ENCODE data around the gene CHAT.

The CHAT gene

DNA sequence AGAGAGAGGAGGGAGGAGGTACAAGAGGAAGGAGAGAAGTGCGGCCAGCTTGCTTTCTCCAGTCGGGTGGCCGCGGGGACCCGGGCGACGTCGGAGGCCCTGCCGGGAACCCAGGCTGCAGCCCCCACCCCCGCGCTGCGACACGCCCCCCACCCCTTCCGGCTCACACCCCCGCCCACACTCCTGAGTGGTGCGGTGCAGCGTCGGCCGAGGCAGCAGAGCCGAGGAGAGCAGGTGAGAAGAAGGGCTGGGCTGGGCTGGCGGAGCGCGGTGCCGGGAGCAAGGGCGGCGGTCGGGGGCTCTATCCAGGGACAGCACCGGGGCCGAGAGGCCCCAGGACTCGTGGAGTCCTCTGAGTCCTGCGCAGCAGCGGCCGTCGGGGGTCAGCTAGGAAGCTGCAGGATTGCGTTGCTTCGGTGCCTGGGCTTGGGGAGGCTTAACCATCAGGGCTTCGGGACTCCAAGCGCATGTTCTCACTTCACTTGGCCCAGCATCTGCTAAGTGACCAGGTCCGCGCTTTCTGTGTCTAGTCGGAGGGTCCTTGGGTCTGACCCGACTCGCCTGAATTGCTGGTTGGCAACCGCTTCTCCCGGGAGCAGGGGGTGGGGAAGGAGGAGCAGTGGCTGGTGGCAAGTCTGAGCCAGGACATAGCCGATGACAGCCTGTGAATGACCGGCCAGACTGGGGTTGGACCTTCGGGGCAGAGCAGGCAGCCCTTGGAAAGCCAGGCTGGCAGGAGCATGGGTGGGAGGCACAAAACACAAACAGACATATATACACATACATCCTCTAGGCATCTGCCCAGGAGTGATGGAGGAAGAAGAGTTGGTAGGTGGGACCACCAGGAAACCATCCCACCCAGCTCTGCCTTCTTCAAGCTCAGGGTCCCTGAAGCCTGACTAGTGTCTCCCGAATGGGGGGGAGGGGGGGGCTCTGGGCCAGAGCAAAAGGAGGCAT lies 683 bp downstream of the CHAT start:
- peaks cover 41 to 68% (median 60%) of the 10 kb centered on the region in 11 experiments for H3K27me3 ChIP-seq
- TF ChIP-seq Cebpa-rat (IDR thresholded peaks at IDR 0.05), result no peak
- no peak overlapping the region for H3K4me2 ChIP-seq
- no peak overlapping the region for H3K4me3 ChIP-seq
- no peak overlapping the region for H3K27ac ChIP-seq
- peaks cover 31 to 42% (median 39%) of the 10 kb centered on the region in 11 experiments for H3K9me3 ChIP-seq (replicated peaks in 1 of 11)
- no peak overlapping the region for H3K9ac ChIP-seq
- H3K36me3 ChIP-seq, result no peaks in the 10 kb centered on the region
- H4K20me1 ChIP-seq, result no peaks in the 10 kb centered on the region; a peak in 1 of 22 replicates
- H3K4me1 ChIP-seq, result no peaks in the 10 kb centered on the region

DNA sequence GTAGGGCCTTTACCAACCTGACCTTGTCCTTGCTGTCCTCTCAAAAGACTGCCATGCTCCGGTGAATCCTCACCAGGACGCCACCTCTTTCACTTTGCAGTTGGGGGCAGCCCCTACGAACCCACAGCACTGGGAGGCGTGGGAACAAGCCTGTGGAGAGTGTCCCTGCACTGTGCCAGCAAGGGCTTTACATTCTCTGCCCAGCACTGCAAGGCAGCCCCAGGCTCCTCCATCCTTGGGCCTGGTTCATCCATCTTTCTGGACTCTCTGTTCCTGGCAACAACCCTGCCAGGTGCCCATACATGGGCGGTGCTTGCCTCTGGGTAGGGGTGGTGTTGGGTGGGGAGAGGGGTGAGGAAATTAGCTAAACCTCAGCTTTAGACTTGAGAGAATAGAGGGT lies 1.4 kb downstream of the CHAT start:
- Histone ChIP-seq H3K4me3 (no peak overlapping the region), H4K20me1 (no peaks in the 10 kb centered on the region; a peak in 2 of 22 replicates), H3K27me3 (peaks cover 41 to 64% (median 57%) of the 10 kb centered on the region in 11 experiments)

DNA sequence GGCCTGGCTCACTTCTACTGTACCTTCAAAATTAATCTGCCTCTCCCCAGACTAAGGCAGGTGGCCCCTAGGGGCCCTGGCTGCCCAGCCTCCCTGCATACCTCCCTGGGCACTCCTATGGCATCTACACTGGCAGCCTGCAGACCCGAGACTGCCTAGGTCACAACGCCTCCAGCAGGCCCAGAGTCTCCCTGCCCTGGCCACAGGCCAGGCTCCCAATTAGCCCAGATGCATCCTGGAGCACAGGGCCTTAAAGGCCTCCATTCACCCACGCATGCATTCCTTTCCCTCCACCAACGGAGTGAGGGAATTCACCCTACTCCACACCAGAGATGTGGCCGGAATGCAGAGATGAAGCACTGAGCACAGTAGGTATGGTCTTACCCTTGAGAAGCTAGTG lies 1.9 kb downstream of the CHAT start:
- H3K4me3 ChIP-seq, result no peak overlapping the region
- H3K9me3 ChIP-seq (replicated peaks in 1 of 11), result peaks cover 22 to 32% (median 30%) of the 10 kb centered on the region in 11 experiments
- no peaks in the 10 kb centered on the region for H3K4me1 ChIP-seq
- no peak overlapping the region for H3K4me2 ChIP-seq
- TF ChIP-seq Cebpa-rat (IDR thresholded peaks at IDR 0.05), result no peak
- H3K9ac ChIP-seq, result no peak overlapping the region
- H3K27ac ChIP-seq, result no peak overlapping the region
- no peaks in the 10 kb centered on the region for H3K36me3 ChIP-seq
- H4K20me1 ChIP-seq, result peaks cover 0 to 5% (median 0%) of the 10 kb centered on the region in 11 experiments; a peak in 2 of 22 replicates
- H3K27me3 ChIP-seq, result peaks cover 41 to 60% (median 54%) of the 10 kb centered on the region in 11 experiments

More for the DNA sequence above, 1.4 kb downstream of the CHAT start:
- no peaks in the 10 kb centered on the region for H3K36me3 ChIP-seq
- no peak overlapping the region for H3K9ac ChIP-seq
- H3K4me1 ChIP-seq, result no peaks in the 10 kb centered on the region
- no peak for TF ChIP-seq Cebpa-rat (IDR thresholded peaks at IDR 0.05)
- peaks cover 27 to 37% (median 35%) of the 10 kb centered on the region in 11 experiments for H3K9me3 ChIP-seq (replicated peaks in 1 of 11)
- H3K27ac ChIP-seq, result no peak overlapping the region
- no peak overlapping the region for H3K4me2 ChIP-seq

GRCh38 chr10:49616421-49617101 lies 2.7 kb downstream of the CHAT start:
- H4K20me1 ChIP-seq, result peaks cover 0 to 6% (median 0%) of the 10 kb centered on the region in 11 experiments; a peak in 2 of 22 replicates
- no peaks in the 10 kb centered on the region for H3K4me1 ChIP-seq
- TF ChIP-seq Cebpa-rat (IDR thresholded peaks at IDR 0.05), result no peak
- no peak overlapping the region for H3K27ac ChIP-seq
- no peak overlapping the region for H3K9ac ChIP-seq
- peaks cover 41 to 52% (median 47%) of the 10 kb centered on the region in 11 experiments for H3K27me3 ChIP-seq
- no peaks in the 10 kb centered on the region for H3K36me3 ChIP-seq
- peaks cover 14 to 23% (median 22%) of the 10 kb centered on the region in 11 experiments for H3K9me3 ChIP-seq (replicated peaks in 1 of 11)
- H3K4me2 ChIP-seq, result no peak overlapping the region
- H3K4me3 ChIP-seq, result no peak overlapping the region

DNA sequence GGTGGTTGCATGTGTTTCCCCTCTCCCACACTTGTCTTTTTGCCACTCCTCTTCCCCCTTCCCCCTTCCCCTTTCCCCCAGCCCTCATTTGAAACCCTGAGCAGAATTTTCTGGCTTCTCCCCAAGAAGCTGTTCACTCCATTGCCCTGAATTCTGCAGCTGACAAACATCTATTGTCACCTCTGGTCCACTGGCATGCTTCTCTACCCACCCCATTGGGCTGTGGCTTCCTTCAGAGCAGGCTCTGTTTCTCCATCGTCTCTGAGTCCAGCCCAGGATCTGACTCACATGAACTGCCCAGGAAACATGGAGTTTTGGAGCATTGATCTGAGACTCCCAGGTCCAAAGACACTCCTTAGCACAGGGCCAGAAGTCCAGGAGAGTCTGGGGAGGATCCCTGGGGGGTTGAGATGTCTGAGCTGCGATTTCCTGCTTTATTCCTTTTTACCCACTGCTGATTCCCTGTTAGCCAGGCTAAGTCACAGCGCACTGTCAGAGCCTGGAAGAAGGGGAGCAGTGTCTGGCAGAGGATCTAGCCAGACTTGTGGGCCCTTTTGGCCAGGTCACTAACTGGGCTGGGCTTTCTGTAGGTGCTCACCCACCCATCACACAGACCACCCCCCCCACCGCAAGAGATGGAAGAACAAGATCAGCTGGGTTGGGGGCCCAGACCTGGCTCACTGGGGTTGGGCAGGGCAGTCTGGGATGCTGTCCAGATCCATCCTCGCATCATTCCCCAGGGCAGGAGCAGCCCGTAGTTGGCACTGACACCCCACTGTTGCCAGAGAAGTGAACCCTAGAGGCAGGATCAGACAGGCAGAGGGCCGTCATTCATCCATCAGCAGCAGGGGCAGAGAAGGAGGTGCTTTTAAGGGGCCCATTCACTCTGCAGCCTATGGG lies 3.5 kb downstream of the CHAT start:
- peaks cover 0 to 6% (median 0%) of the 10 kb centered on the region in 11 experiments; a peak in 2 of 22 replicates for H4K20me1 ChIP-seq
- no peaks in the 10 kb centered on the region for H3K36me3 ChIP-seq
- H3K4me3 ChIP-seq, result no peak overlapping the region
- no peak for TF ChIP-seq Cebpa-rat (IDR thresholded peaks at IDR 0.05)
- H3K9ac ChIP-seq, result no peak overlapping the region
- H3K9me3 ChIP-seq (replicated peaks in 1 of 11), result peaks cover 6 to 15% (median 14%) of the 10 kb centered on the region in 11 experiments; a peak in 20 of 22 replicates
- H3K27ac ChIP-seq, result no peak overlapping the region
- no peaks in the 10 kb centered on the region; a peak in 1 of 20 replicates for H3K4me1 ChIP-seq
- H3K27me3 ChIP-seq, result peaks cover 33 to 44% (median 39%) of the 10 kb centered on the region in 11 experiments
- H3K4me2 ChIP-seq, result no peak overlapping the region

GRCh38 chr10:49618821-49619220 lies 5.0 kb downstream of the CHAT start:
- H3K4me2 ChIP-seq, result no peak overlapping the region
- peaks cover 19 to 29% (median 25%) of the 10 kb centered on the region in 11 experiments for H3K27me3 ChIP-seq
- no peak overlapping the region for H3K9ac ChIP-seq
- peaks cover 0 to 2% (median 0%) of the 10 kb centered on the region in 10 experiments; a peak in 3 of 20 replicates for H3K4me1 ChIP-seq
- peaks cover 0 to 6% (median 0%) of the 10 kb centered on the region in 11 experiments; a peak in 2 of 22 replicates for H4K20me1 ChIP-seq
- TF ChIP-seq Cebpa-rat (IDR thresholded peaks at IDR 0.05), result no peak
- no peak overlapping the region for H3K27ac ChIP-seq
- H3K4me3 ChIP-seq, result no peak overlapping the region
- H3K9me3 ChIP-seq (replicated peaks in 1 of 11), result peaks cover 0 to under 1% (median 0%) of the 10 kb centered on the region in 11 experiments; a peak in 7 of 22 replicates
- H3K36me3 ChIP-seq, result no peaks in the 10 kb centered on the region

DNA sequence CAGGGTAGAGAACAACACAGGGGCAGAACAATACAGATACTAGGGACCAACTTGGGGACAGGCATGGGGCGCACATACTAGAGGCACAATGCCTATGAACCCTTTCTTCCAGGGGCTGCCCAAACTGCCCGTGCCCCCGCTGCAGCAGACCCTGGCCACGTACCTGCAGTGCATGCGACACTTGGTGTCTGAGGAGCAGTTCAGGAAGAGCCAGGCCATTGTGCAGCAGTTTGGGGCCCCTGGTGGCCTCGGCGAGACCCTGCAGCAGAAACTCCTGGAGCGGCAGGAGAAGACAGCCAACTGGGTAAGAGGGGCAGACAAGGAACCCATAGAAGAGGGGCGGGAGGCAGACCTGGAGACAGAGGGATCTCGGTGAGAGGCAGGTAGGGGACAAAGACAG lies 5.8 kb downstream of the CHAT start:
- no peak overlapping the region for H3K9ac ChIP-seq
- no peaks in the 10 kb centered on the region for H3K36me3 ChIP-seq
- H3K27ac ChIP-seq, result no peak overlapping the region
- H3K4me2 ChIP-seq, result no peak overlapping the region
- H3K4me1 ChIP-seq, result peaks cover 0 to 4% (median 0%) of the 10 kb centered on the region in 10 experiments; a peak in 3 of 20 replicates
- peaks cover 0 to 6% (median 0%) of the 10 kb centered on the region in 11 experiments; a peak in 2 of 22 replicates for H4K20me1 ChIP-seq
- H3K4me3 ChIP-seq, result no peak overlapping the region
- H3K9me3 ChIP-seq (replicated peaks in 1 of 11), result no peaks in the 10 kb centered on the region
- TF ChIP-seq Cebpa-rat (IDR thresholded peaks at IDR 0.05), result no peak
- peaks cover 11 to 21% (median 17%) of the 10 kb centered on the region in 11 experiments for H3K27me3 ChIP-seq

DNA sequence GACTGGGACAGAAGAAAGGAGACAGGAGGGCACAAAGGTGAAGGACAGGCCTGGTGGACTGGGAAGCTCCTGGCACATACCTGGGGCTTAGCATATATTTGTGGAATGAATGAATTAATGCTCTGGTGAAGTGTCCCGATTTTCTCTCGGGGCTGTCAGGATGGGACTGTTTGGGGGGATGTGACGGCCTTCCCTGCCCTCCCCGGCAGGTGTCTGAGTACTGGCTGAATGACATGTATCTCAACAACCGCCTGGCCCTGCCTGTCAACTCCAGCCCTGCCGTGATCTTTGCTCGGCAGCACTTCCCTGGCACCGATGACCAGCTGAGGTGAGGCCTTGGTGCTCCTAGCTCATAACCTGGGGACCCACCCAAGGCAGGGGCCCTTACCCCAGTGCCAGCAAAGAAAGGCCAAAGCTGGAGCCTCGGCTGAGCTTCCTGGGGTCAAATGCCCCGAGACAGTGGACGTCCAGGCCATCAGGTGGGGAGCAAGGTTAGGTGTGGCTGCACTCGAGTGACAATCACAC lies 6.5 kb downstream of the CHAT start:
- Histone ChIP-seq H3K9ac (no peak overlapping the region), H3K4me1 (peaks cover 0 to 4% (median 0%) of the 10 kb centered on the region in 10 experiments; a peak in 3 of 20 replicates), H3K36me3 (no peaks in the 10 kb centered on the region), H3K27ac (no peak overlapping the region), H4K20me1 (peaks cover 0 to 6% (median 0%) of the 10 kb centered on the region in 11 experiments; a peak in 2 of 22 replicates), H3K4me3 (no peak overlapping the region), H3K27me3 (peaks cover 3 to 14% (median 9%) of the 10 kb centered on the region in 11 experiments), H3K9me3 (replicated peaks in 1 of 11) (no peaks in the 10 kb centered on the region), H3K4me2 (no peak overlapping the region)
- TF ChIP-seq Cebpa-rat (IDR thresholded peaks at IDR 0.05), result no peak

Data from BLaER1 treated with 17β-estradiol and CSF1 and Interleukin-3, amounts not matched to agents 10 nM and 100 nM (cell line).